RPMI8226 (cell line): ENCODE data around the gene CDIPT.
A peak's percentile ranks its signal among the peaks of the same experiment; 100 is the strongest.
"Not testable (repeated sequence)": the region's sequence is repeated elsewhere in the genome, so short reads cannot be mapped to it uniquely, and the experiment has no call there.

Experiments
- DNase-seq: peaks from one replicate; pipeline ENCODE4 v3.0.0-alpha.2; 2015

The CDIPT gene

GRCh38 chr16:29857133-29857760 is 5.8 kb downstream of the CDIPT start:
- no peak for DNase-seq

GRCh38 chr16:29854520-29855100 is 8.4 kb downstream of the CDIPT start:
- DNase-seq: no peak

- DNase-seq: no peak
These were observed 10.4 kb downstream of the CDIPT start for GRCh38 chr16:29852654-29853053.

GRCh38 chr16:29850998-29851397 is 12.0 kb downstream of the CDIPT start:
- DNase-seq: no peak

- no peak for DNase-seq
These were observed 13.5 kb downstream of the CDIPT start for GRCh38 chr16:29849505-29849904.

- DNase-seq: peak; percentile 88
These were observed 14.4 kb downstream of the CDIPT start for GRCh38 chr16:29848420-29849297.

- DNase-seq: no peak
These were observed 17.4 kb downstream of the CDIPT start for GRCh38 chr16:29845656-29846055.

- no peak for DNase-seq
These were observed 18.3 kb downstream of the CDIPT start for GRCh38 chr16:29844575-29845331.

- no peak for DNase-seq
These were observed 19.1 kb downstream of the CDIPT start for GRCh38 chr16:29843931-29844330.

- DNase-seq: no peak
These were observed 20.2 kb downstream of the CDIPT start for GRCh38 chr16:29842732-29843346.

GRCh38 chr16:29841631-29842030 is 21.4 kb downstream of the CDIPT start:
- no peak for DNase-seq

- no peak for DNase-seq
These were observed 22.8 kb downstream of the CDIPT start for GRCh38 chr16:29840240-29840639.

GRCh38 chr16:29839822-29840221 is 23.2 kb downstream of the CDIPT start:
- DNase-seq: no peak

- no peak for DNase-seq
These were observed 25.2 kb downstream of the CDIPT start for GRCh38 chr16:29837841-29838240.

GRCh38 chr16:29836623-29837022 is 26.4 kb downstream of the CDIPT start:
- DNase-seq: no peak

- no peak for DNase-seq
These were observed 27.1 kb downstream of the CDIPT start for GRCh38 chr16:29835926-29836325.

GRCh38 chr16:29834079-29834478 is 28.9 kb downstream of the CDIPT start:
- no peak for DNase-seq

GRCh38 chr16:29833219-29833618 is 29.8 kb downstream of the CDIPT start:
- not testable (repeated sequence) for DNase-seq

- no peak for DNase-seq
These were observed 31.5 kb downstream of the CDIPT start for GRCh38 chr16:29831490-29831889.

GRCh38 chr16:29830774-29831173 is 32.3 kb downstream of the CDIPT start:
- no peak for DNase-seq

GRCh38 chr16:29826342-29826695 is 36.7 kb downstream of the CDIPT start:
- no peak for DNase-seq

GRCh38 chr16:29825145-29826044 is 37.6 kb downstream of the CDIPT start:
- DNase-seq: peak; percentile 54
